SK-N-DZ (cell line): Measurements from ENCODE around the gene RAB7B. TPM values are rescaled to one million over a fixed set of nuclear protein-coding genes. Genes with fewer than 3 reads are reported as not detected.
"Not testable (repeated sequence)": the region's sequence is repeated elsewhere in the genome, so short reads cannot be mapped to it uniquely, and the experiment has no call there.

ENCODE experiments used
- DNase-seq: peaks from one replicate; pipeline ENCODE4 v3.0.0-alpha.2; 2015; ENCODE audit warnings: low spot score
- polyA plus RNA-seq, 2 experiments: library from polyadenylated mRNA; depleted of rRNA; stranded (reverse); fragments of >200 nt; gene quantifications; 2 replicates each; pipeline ENCODE4 v1.2.3, GENCODE V29; 2014

Gene RAB7B
- not detected in 2 replicates for polyA plus RNA-seq (2014; cell fraction: cytosol; rRNA removed)
- polyA plus RNA-seq (2014; cell fraction: nucleus; rRNA removed), result not detected in 2 replicates

- no peak for DNase-seq
Measured at GRCh38 chr1:206002871-206003801, at the start of gene RAB7B. TSS of gene RAB7B (minus strand) at chr1:206003395. CDS start at chr1:205994135, 9,260 bp downstream.

- DNase-seq, result not testable (repeated sequence)
Measured at GRCh38 chr1:206052231-206052865, 49.2 kb upstream of the RAB7B start.

GRCh38 chr1:206050655-206051235 is 47.5 kb upstream of the RAB7B start:
- DNase-seq, result no peak

GRCh38 chr1:206049919-206050600 is 46.9 kb upstream of the RAB7B start:
- no peak for DNase-seq

- DNase-seq, result no peak
Measured at GRCh38 chr1:206049293-206049692, 46.1 kb upstream of the RAB7B start.

GRCh38 chr1:206048582-206048981 is 45.4 kb upstream of the RAB7B start:
- DNase-seq, result no peak

GRCh38 chr1:206047271-206047670 is 44.1 kb upstream of the RAB7B start:
- no peak for DNase-seq

GRCh38 chr1:206041640-206042039 is 38.4 kb upstream of the RAB7B start:
- no peak for DNase-seq

- DNase-seq, result no peak
Measured at GRCh38 chr1:206040328-206040727, 37.1 kb upstream of the RAB7B start.

GRCh38 chr1:206039046-206039973 is 36.1 kb upstream of the RAB7B start:
- no peak for DNase-seq

GRCh38 chr1:206037581-206037980 is 34.4 kb upstream of the RAB7B start:
- no peak for DNase-seq

GRCh38 chr1:206036663-206037455 is 33.7 kb upstream of the RAB7B start:
- DNase-seq, result no peak

GRCh38 chr1:206035027-206035426 is 31.8 kb upstream of the RAB7B start:
- DNase-seq, result no peak

GRCh38 chr1:206032380-206033140 is 29.4 kb upstream of the RAB7B start:
- DNase-seq, result no peak

- peak; percentile 55 for DNase-seq
Measured at GRCh38 chr1:206030714-206031113, 27.5 kb upstream of the RAB7B start.

- no peak for DNase-seq
Measured at GRCh38 chr1:206030191-206030590, 27.0 kb upstream of the RAB7B start.

GRCh38 chr1:206029484-206029883 is 26.3 kb upstream of the RAB7B start:
- DNase-seq, result no peak

- no peak for DNase-seq
Measured at GRCh38 chr1:206025283-206025820, 22.2 kb upstream of the RAB7B start.

- DNase-seq, result no peak
Measured at GRCh38 chr1:206023695-206024094, 20.5 kb upstream of the RAB7B start, which contains the start of gene CTSE. TSS of gene CTSE (minus strand) at chr1:206023895. CDS start at chr1:206023791, 104 bp downstream.
